HG03175 (cell line): Measurements from ENCODE around the gene C22orf23.

ENCODE experiments used
- ATAC-seq: cut with Tn5 transposase; IDR thresholded peaks from one replicate; pipeline ENCODE4 v1.9.1; 2021; ENCODE audit warnings: mild to moderate bottlenecking, moderate library complexity; ENCODE audit not compliant: unreplicated experiment

Gene C22orf23

GRCh38 chr22:37926771-37927636, 26.4 kb downstream of the C22orf23 start:
- no peak for ATAC-seq

- ATAC-seq: no peak
Measured at GRCh38 chr22:37926358-37926757, 27.0 kb downstream of the C22orf23 start.

GRCh38 chr22:37925767-37926166, 27.6 kb downstream of the C22orf23 start:
- ATAC-seq: no peak

- no peak for ATAC-seq
Measured at GRCh38 chr22:37925330-37925729, 28.1 kb downstream of the C22orf23 start.

- ATAC-seq: no peak
Measured at GRCh38 chr22:37924386-37925065, 28.9 kb downstream of the C22orf23 start.

GRCh38 chr22:37923927-37924326, 29.5 kb downstream of the C22orf23 start:
- no peak for ATAC-seq

GRCh38 chr22:37922191-37922590, 31.2 kb downstream of the C22orf23 start:
- no peak for ATAC-seq

- ATAC-seq: no peak
Measured at GRCh38 chr22:37920126-37920525, 33.3 kb downstream of the C22orf23 start.

GRCh38 chr22:37918580-37919270, 34.7 kb downstream of the C22orf23 start:
- no peak for ATAC-seq

- ATAC-seq: no peak
Measured at GRCh38 chr22:37917874-37918548, 35.4 kb downstream of the C22orf23 start.

GRCh38 chr22:37916311-37916710, 37.1 kb downstream of the C22orf23 start:
- ATAC-seq: no peak

- no peak for ATAC-seq
Measured at GRCh38 chr22:37913233-37913721, 40.1 kb downstream of the C22orf23 start.

- ATAC-seq: no peak
Measured at GRCh38 chr22:37912171-37912570, 41.2 kb downstream of the C22orf23 start.

GRCh38 chr22:37911697-37912096, 41.7 kb downstream of the C22orf23 start:
- ATAC-seq: no peak

GRCh38 chr22:37910890-37911672, 42.3 kb downstream of the C22orf23 start:
- ATAC-seq: no peak

- ATAC-seq: no peak
Measured at GRCh38 chr22:37909766-37910165, 43.6 kb downstream of the C22orf23 start.

GRCh38 chr22:37907036-37907954, 46.1 kb downstream of the C22orf23 start:
- no peak for ATAC-seq

- peak; percentile 36 for ATAC-seq
Measured at GRCh38 chr22:37906364-37907008, 46.9 kb downstream of the C22orf23 start.
